ENCODE measurements around the gene KSR1.
"Not testable (repeated sequence)": the region's sequence is repeated elsewhere in the genome, so short reads cannot be mapped to it uniquely, and the experiment has no call there.

The KSR1 gene

GRCh38 chr17:27427166-27427862, 28.9 kb upstream of the KSR1 start:
- DNase-seq: not testable (repeated sequence)

DNA sequence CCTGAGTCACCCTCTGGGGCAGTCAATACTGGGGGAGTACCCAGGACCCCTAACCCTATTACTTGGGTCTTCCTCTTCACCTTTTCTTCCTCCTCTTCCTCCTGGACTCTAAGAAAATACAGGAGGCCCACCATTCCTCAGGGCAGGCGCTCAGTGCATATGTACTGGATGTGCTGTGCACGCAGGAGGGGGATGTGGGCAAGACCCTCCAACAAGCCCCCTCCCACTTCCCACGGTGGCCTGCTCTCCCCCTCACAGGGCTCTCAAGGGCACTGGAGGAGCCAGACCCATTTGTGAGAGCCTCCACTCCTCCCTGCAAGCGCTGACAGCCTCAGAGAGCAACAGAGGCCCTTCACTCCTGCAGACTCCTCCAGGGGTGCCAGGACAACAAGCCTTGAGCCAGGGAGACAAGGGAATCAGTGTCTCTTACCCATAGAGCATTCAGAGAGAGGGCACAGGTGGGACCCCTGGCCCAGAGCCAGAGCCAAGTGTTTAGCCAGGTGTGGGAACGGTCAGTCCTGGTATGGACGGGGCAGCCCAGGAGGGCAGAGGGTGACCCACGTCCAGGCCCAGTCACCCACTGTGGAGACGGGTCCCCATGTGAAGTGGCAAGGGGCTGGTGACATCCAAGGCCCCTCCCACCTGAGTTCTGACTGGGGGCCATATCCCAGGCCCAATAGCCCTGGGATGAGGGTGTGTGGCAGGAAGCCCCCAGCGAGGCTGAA, 27.3 kb upstream of the KSR1 start:
- DNase-seq: no peak

DNA sequence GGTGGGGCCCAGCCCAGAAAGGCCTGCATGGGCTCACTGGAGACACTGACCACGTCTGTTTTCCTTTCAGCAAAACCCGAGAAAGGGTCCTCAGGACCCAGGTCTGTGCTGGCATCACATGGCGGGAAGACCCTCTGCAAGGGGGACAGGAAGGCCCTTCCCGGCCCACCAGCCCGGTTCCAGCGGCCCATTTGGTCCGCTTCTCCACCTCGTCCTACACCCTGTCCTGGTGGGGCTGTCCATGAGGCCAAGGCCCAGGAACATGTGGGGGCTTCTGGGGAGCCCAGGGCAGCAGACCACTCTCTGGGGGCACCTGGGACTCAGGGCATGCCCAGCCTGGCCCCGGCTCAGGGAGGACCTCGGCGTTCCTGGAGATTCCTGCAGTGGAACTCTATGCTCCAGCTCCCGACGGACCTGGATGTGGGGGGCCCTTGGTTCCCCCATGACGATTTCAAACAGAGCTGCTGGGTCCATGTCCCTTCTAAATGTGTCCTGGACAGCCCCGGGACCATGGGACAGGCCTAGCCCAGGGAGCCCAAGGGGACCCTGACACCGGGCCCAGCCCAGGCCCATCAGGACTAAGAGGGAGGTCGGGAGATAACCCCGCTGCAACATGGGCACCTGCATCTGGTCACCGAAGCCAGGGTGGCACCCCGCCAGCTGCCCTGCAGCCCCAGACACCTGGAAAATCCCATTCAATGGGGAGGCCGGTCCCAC, 26.4 kb upstream of the KSR1 start:
- no peak for DNase-seq

DNA sequence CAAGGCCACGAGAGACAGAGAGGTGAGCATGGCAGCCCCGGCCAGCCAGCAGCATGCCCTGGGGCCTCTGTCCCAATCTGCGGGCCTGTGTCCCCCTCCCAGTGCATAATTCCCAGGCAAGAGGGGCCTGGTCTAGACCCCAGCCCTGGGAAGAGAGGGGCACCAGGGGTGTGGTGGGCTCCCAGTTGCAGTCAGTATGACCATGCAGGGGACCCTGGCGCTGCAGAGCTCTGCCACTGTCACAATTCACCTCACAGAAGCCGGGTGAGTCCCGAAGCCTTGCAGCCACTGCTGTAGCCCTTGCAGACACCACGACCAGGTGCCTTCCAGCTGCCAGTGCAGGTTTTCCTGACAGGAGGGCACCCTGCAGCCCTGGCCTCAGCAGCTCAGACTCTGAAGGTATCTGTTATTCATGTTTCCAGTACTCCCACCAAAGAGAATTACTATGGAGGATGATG, 25.8 kb upstream of the KSR1 start:
- DNase-seq: no peak

- no peak for DNase-seq
Observed at GRCh38 chr17:27430882-27431491, 25.3 kb upstream of the KSR1 start.

DNA sequence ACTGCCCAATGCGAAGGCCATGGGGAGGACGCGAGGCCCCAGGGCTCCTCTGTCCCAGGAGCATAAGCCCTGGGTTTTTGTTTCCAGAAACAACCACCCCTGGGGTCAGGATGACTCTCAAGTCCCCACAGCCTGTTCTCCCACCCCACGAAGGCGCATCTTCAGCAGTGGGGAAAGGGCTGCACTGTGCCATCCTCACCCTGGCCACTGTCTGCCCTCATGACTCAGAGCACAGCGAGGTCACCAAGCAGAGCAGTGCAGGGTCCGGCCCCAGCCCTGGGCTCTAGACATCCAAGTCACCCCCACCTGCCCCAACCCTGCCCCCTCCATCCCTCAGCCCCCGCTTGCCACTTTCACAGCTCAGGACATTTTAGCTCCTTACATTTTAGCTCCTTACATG, 22.7 kb upstream of the KSR1 start:
- no peak for DNase-seq

GRCh38 chr17:27435431-27436070, 20.7 kb upstream of the KSR1 start:
- not testable (repeated sequence) for DNase-seq

DNA sequence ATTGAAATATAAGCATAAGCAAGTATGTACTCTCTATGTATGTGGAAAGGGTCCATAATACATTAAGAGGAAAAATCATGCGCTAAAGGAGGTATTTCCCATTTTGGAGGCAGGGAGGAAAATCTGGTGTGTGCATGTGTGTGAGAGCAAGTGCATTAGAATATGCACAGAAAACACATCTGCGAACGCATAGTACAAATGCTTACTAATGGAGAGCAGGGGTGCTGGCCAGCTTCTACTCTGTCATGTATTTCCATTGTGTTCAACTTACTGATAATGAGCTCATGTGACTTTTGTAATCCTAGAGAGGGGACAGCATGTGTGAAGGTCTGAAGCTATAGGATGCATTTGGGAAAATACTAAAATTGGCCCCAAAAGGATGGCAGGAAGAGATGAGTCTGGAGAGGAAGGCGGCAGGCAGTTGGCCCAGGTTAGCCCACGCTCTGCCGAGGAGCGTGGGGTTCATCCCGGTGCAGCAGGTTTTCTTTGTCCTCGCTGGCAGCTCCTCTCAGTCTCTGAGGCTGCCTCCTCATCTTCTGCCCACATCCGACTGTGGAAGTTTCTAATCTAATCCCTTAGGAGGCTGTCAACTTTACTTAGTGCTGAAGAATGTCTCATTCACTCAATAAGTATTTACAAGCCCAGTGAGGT, 17.8 kb upstream of the KSR1 start:
- no peak for DNase-seq

DNA sequence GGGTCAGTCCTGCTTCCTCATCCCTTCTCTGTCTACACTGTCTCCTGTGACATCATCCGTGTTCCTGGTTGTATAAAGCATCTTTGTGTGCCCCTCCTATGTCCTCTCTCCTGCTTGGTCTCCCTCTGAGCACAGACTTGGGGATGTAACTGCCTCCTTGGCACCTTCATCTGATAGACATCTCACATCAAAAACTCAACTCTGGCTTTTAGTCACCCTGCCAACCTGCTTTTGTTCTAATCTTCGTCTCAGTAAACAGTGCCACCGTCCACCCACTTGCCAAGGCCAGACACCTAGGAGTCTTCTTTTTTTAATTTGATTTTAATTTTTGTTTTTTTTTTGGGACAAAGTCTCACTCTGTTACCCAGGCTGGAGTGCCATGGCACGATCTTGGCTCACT, 16.9 kb upstream of the KSR1 start:
- no peak for DNase-seq

DNA sequence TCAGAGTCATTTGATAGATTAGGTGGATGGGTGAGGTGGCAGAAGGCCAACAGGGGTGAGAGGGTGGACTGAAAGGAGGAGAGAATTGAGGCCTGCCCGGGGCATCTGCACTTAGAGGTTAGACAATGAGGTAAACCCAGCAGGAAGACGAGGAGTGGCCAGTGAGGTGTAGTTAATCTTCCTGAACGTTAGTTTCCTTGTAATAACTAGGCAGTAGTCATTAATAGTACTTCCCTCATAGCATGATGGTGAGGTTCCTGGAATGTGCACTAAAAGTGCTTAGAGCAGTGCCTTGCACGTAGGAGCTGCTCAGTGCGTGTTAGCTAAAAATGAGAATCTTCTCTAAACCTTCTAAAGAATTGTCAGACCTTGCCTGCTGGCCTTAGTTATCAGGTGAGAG, 13.5 kb upstream of the KSR1 start:
- DNase-seq: no peak

- DNase-seq: no peak
Observed at GRCh38 chr17:27443491-27443890, 12.8 kb upstream of the KSR1 start.

DNA sequence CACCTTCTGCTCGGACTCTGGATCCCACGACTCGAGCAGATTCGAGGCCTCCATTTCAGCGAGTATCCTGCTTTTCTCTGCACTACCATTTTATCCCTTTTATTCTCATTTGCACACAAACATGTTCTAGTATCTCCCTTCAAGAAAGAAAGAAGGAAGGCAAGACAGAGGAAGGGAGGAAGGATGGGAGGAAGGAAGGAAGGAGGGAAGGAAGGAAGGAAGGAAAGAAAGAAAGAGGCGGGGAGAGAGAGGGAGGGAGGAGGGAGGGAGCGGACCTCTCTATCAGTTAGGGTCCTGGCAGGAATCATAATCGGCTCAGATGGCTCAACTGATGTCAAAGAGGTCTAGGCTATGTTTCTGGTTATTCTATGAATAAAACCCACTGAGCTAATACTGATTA, 10.3 kb upstream of the KSR1 start:
- no peak for DNase-seq

DNA sequence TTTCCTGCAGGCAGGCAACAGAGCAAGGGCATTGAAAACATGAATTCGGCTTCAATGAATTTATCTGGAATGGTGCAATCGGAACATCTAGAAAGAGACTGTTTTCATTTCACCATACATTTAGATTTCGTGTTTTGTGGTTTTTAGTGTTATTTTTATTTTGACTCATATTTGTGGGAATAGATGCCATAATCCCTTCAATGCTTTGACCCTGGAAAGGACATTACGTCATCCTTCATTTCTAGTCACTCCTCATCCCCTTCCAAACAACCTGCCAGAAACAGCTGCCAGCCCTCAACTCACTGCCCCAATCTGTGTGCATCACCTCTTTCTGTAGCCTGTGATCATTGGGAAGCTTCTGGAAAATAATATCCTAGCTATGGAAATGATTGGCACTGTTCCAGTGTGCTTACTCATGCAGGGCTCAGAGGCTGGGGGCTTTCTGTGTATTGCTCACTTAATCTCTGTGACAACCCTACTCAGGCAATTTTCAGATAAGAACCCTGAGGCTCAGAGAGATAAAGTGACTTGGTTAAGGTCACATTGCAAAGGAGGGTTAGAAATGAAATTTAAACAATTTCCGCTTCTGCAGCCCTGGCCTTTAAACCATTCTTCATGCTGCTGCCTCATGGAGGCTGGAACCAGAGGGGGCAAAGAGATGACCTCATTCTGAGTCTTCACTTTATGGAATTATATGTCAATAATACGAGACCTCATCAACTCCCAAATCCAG, 9.5 kb upstream of the KSR1 start:
- no peak for DNase-seq

- not testable (repeated sequence) for DNase-seq
Observed at GRCh38 chr17:27448534-27448933, 7.7 kb upstream of the KSR1 start.

DNA sequence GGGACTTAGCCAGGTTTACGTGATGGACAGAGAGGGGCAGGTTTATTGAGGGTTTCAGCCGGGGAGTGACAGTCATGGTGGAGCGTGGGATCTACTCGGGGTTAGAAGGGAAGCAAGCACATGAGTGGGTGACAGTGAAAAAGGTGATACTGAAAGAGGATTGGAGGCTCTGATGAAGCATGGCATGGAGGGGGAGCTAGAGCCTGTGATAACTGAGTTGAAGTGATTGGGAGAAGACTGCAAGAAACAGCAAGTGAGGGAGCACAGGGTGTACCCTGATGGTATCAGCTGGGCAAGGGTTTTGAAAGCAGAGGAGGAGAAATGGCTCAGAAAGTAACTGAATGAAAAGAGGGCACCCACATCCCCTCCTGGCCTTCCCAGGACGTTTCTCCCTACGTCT, 6.7 kb upstream of the KSR1 start:
- no peak for DNase-seq

- no peak for DNase-seq
Observed at GRCh38 chr17:27449988-27450387, 6.3 kb upstream of the KSR1 start.

GRCh38 chr17:27450416-27450815, 5.8 kb upstream of the KSR1 start:
- DNase-seq: no peak

DNA sequence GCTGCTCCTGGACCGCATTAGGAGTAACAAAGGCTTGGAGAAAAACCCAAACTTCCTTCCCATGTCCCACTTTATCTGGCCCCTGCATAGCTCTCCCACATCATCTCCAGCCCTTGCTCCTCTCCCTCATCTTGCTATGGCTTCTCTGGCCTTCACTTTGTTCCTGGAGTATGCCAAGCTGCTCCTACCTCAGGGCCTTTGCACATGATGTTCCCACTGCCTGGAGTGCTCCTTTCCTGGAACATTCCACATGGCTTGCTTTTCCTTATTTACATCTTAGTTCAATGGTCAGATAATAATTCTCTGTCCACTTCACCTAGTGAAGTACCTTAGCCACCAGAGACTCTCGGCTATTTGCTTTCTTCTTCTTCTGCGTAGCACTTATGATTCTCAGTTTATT, 4.3 kb upstream of the KSR1 start:
- DNase-seq: no peak

GRCh38 chr17:27452828-27453227, 3.4 kb upstream of the KSR1 start:
- DNase-seq: no peak

- no peak for DNase-seq
Observed at GRCh38 chr17:27453471-27453870, 2.8 kb upstream of the KSR1 start.

DNA sequence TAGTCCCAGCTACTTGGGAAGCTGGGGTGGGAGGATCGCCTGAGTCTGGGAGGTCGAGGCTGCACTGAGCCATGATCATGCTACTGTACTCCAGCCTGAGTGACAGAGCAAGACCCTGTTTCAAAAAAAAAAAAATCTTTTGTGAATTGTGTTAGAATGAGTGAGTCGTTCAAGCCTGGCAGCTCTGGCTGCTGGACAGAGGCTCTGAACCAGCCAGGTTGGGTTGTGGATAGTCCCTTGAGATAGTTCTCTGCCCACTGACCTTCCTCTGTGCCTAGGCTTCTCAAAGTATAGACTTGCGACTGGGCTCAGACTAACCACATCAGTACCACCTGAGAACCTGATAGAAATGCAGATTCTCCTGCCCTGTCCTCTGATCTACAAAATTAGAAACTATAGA, 2.2 kb upstream of the KSR1 start:
- DNase-seq: no peak

All from stimulated activated CD4-positive, alpha-beta T cell treated with anti-CD3 and anti-CD28 coated beads, Interleukin-1b, Interleukin-23, amount 100 ng/mL, for 48 hours (primary cell).